Progenitor cell of endocrine pancreas (in vitro differentiated cells): ENCODE data around the gene CRYM. TPM values are rescaled to one million over a fixed set of nuclear protein-coding genes. Genes with fewer than 3 reads are reported as not detected.

Source experiments
- DNase-seq: peaks from one replicate; pipeline ENCODE4 v3.0.0; 2021; ENCODE audit warnings: low spot score; ENCODE audit not compliant: unreplicated experiment
- H3K27ac Mint-ChIP-seq: 2 replicates; pipeline ENCODE4 v1.8.0; 2021; ENCODE audit warnings: mild to moderate bottlenecking, moderate library complexity, mixed read lengths
- H3K27me3 Mint-ChIP-seq: 2 replicates; pipeline ENCODE4 v1.8.0; 2021; ENCODE audit warnings: mixed read lengths
- H3K36me3 Mint-ChIP-seq: 2 replicates; pipeline ENCODE4 v1.8.0; 2022; ENCODE audit warnings: mixed read lengths; ENCODE audit not compliant: insufficient read depth
- H3K4me1 Mint-ChIP-seq: 2 replicates; pipeline ENCODE4 v1.8.0; 2021; ENCODE audit warnings: low read depth, mixed read lengths
- H3K4me3 Mint-ChIP-seq: 2 replicates; pipeline ENCODE4 v1.8.0; 2021; ENCODE audit warnings: low read depth, mild to moderate bottlenecking, moderate library complexity, mixed read lengths
- H3K9me3 Mint-ChIP-seq: 2 replicates; pipeline ENCODE4 v1.8.0; 2021; ENCODE audit warnings: low read depth, mixed read lengths
- CTCF ChIP-seq: fragments of 200-600 bp; sonication (generic); IDR thresholded peaks from one replicate; pipeline ENCODE4 v1.5.0; 2021; ENCODE audit warnings: antibody characterized with exemption, mild to moderate bottlenecking; ENCODE audit not compliant: unreplicated experiment
- total RNA-seq: library from RNA; stranded (reverse); gene quantifications from 2 replicates; pipeline ENCODE4 v1.2.1, GENCODE V29; 2021

Gene CRYM
- total RNA-seq, 1 donor from 2014 or later, result 9.3 TPM

GRCh38 chr16:21244518-21245215, 33.4 kb downstream of the CRYM start:
- no peak for DNase-seq
- Mint-ChIP-seq H3K27ac (peak overlapping the region; percentile 11), H3K36me3 (no peaks in the 10 kb centered on the region), H3K27me3 (no peaks in the 10 kb centered on the region), H3K9me3 (no peaks in the 10 kb centered on the region), H3K4me1 (peaks cover 21% of the 10 kb centered on the region), H3K4me3 (no peak overlapping the region)
- TF ChIP-seq CTCF, result no peak

GRCh38 chr16:21242756-21243155, 35.3 kb downstream of the CRYM start:
- TF ChIP-seq CTCF, result no peak
- Mint-ChIP-seq H3K4me1 (peaks cover 24% of the 10 kb centered on the region), H3K27ac (no peak overlapping the region), H3K4me3 (no peak overlapping the region), H3K9me3 (no peaks in the 10 kb centered on the region), H3K27me3 (no peaks in the 10 kb centered on the region), H3K36me3 (no peaks in the 10 kb centered on the region)
- no peak for DNase-seq

GRCh38 chr16:21239646-21240045, 38.4 kb downstream of the CRYM start:
- no peak for DNase-seq
- H3K27ac Mint-ChIP-seq, result no peak overlapping the region
- H3K36me3 Mint-ChIP-seq, result no peaks in the 10 kb centered on the region
- H3K9me3 Mint-ChIP-seq, result no peaks in the 10 kb centered on the region
- peaks cover 7% of the 10 kb centered on the region for H3K4me1 Mint-ChIP-seq
- TF ChIP-seq CTCF, result no peak
- H3K4me3 Mint-ChIP-seq, result no peak overlapping the region
- no peaks in the 10 kb centered on the region for H3K27me3 Mint-ChIP-seq

- Mint-ChIP-seq H3K4me3 (no peak overlapping the region), H3K27me3 (no peaks in the 10 kb centered on the region), H3K36me3 (no peaks in the 10 kb centered on the region), H3K27ac (no peak overlapping the region), H3K4me1 (peaks cover 21% of the 10 kb centered on the region), H3K9me3 (no peaks in the 10 kb centered on the region)
- TF ChIP-seq CTCF, result no peak
- no peak for DNase-seq
These were observed 41.3 kb downstream of the CRYM start for GRCh38 chr16:21236831-21237230.

- no peaks in the 10 kb centered on the region for H3K36me3 Mint-ChIP-seq
- peaks cover 22% of the 10 kb centered on the region for H3K4me1 Mint-ChIP-seq
- H3K27me3 Mint-ChIP-seq, result no peaks in the 10 kb centered on the region
- H3K4me3 Mint-ChIP-seq, result peak overlapping the region; percentile 52
- DNase-seq, result no peak
- no peaks in the 10 kb centered on the region for H3K9me3 Mint-ChIP-seq
- H3K27ac Mint-ChIP-seq, result no peak overlapping the region
- TF ChIP-seq CTCF, result no peak
These were observed 42.9 kb downstream of the CRYM start for GRCh38 chr16:21235199-21235585.
